ENCODE data around the gene CALR3.

CALR3 gene

GRCh38 chr19:16446724-16447368, 49.1 kb downstream of the CALR3 start:
- Mint-ChIP-seq H3K4me1 (ENCODE audit: low read depth) (peaks cover 33% of the 10 kb centered on the region), H3K9me3 (peaks cover 4% of the 10 kb centered on the region), H3K27me3 (ENCODE audit: low read depth) (no peaks in the 10 kb centered on the region), H3K4me3 (peak overlapping the region; percentile 45), H3K27ac (peak overlapping the region; percentile 88), H3K36me3 (ENCODE audit: low read depth) (peaks cover 6% of the 10 kb centered on the region)

GRCh38 chr19:16446108-16446723, 49.8 kb downstream of the CALR3 start:
- Mint-ChIP-seq H3K36me3 (ENCODE audit: low read depth) (peaks cover 6% of the 10 kb centered on the region), H3K9me3 (peaks cover 4% of the 10 kb centered on the region), H3K27ac (no peak overlapping the region), H3K4me1 (ENCODE audit: low read depth) (peaks cover 33% of the 10 kb centered on the region), H3K4me3 (no peak overlapping the region), H3K27me3 (ENCODE audit: low read depth) (no peaks in the 10 kb centered on the region)

GRCh38 chr19:16445238-16446107, 50.5 kb downstream of the CALR3 start:
- peaks cover 4% of the 10 kb centered on the region for H3K9me3 Mint-ChIP-seq
- H3K4me1 Mint-ChIP-seq (ENCODE audit: low read depth) = peaks cover 33% of the 10 kb centered on the region
- H3K4me3 Mint-ChIP-seq = no peak overlapping the region
- no peaks in the 10 kb centered on the region for H3K27me3 Mint-ChIP-seq (ENCODE audit: low read depth)
- peaks cover 6% of the 10 kb centered on the region for H3K36me3 Mint-ChIP-seq (ENCODE audit: low read depth)
- H3K27ac Mint-ChIP-seq = no peak overlapping the region

- Mint-ChIP-seq H3K27ac (peak overlapping the region; percentile 49), H3K9me3 (no peaks in the 10 kb centered on the region), H3K4me1 (ENCODE audit: low read depth) (peaks cover 27% of the 10 kb centered on the region), H3K4me3 (no peak overlapping the region), H3K27me3 (ENCODE audit: low read depth) (no peaks in the 10 kb centered on the region), H3K36me3 (ENCODE audit: low read depth) (peaks cover 2% of the 10 kb centered on the region)
These were observed 51.7 kb downstream of the CALR3 start for GRCh38 chr19:16444269-16444600.

- H3K27ac Mint-ChIP-seq = no peak overlapping the region
These were observed 53.3 kb downstream of the CALR3 start for GRCh38 chr19:16442386-16443276.

GRCh38 chr19:16441661-16442162, 54.3 kb downstream of the CALR3 start:
- Mint-ChIP-seq H3K4me1 (ENCODE audit: low read depth) (peaks cover 12% of the 10 kb centered on the region), H3K4me3 (no peak overlapping the region), H3K9me3 (no peaks in the 10 kb centered on the region), H3K36me3 (ENCODE audit: low read depth) (peaks cover 9% of the 10 kb centered on the region), H3K27ac (no peak overlapping the region), H3K27me3 (ENCODE audit: low read depth) (no peaks in the 10 kb centered on the region)

More at GRCh38 chr19:16442386-16443276, 53.3 kb downstream of the CALR3 start:
- no peak overlapping the region for H3K4me3 Mint-ChIP-seq
- H3K27me3 Mint-ChIP-seq (ENCODE audit: low read depth) = no peaks in the 10 kb centered on the region
- peaks cover 20% of the 10 kb centered on the region for H3K4me1 Mint-ChIP-seq (ENCODE audit: low read depth)
- peaks cover 2% of the 10 kb centered on the region for H3K36me3 Mint-ChIP-seq (ENCODE audit: low read depth)
- no peaks in the 10 kb centered on the region for H3K9me3 Mint-ChIP-seq

GRCh38 chr19:16436780-16437332, 59.1 kb downstream of the CALR3 start:
- H3K27ac Mint-ChIP-seq = no peak overlapping the region
- H3K9me3 Mint-ChIP-seq = no peaks in the 10 kb centered on the region
- H3K27me3 Mint-ChIP-seq (ENCODE audit: low read depth) = no peaks in the 10 kb centered on the region
- H3K4me1 Mint-ChIP-seq (ENCODE audit: low read depth) = peaks cover 6% of the 10 kb centered on the region
- H3K4me3 Mint-ChIP-seq = no peak overlapping the region
- H3K36me3 Mint-ChIP-seq (ENCODE audit: low read depth) = peaks cover 14% of the 10 kb centered on the region

DNA sequence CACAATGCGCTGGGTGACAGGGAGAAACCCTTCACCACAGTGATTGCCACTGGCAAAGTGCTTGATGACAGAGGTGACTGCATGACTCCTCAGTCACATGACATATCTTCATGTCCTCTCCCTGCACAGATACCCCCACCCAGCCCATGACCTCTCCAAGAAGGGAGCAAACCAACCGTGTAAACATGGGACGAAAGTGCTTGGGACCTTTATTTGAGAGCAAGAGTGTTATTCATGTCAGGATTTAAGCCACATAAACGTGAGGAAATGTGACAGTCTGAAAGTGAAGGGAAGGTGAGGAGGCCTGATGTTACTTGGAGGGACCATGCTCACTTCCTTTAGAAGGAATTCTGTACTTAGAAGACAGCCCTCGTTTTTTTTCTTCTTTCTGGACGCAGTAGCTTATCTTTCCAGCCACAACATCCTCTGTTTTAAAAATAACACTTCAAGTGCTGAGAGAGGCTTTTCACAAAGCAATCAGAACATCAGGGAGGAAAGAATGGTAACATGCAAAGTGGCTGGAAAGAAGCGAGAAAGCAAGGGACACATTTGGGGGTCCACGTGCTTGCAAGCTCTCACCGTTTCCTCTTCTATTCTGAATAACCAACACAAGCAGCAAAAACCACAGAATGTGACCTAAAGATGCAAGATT, 59.8 kb downstream of the CALR3 start:
- no peaks in the 10 kb centered on the region for H3K27me3 Mint-ChIP-seq (ENCODE audit: low read depth)
- H3K27ac Mint-ChIP-seq = no peak overlapping the region
- H3K36me3 Mint-ChIP-seq (ENCODE audit: low read depth) = peaks cover 17% of the 10 kb centered on the region
- H3K4me1 Mint-ChIP-seq (ENCODE audit: low read depth) = peaks cover 6% of the 10 kb centered on the region
- H3K9me3 Mint-ChIP-seq = no peaks in the 10 kb centered on the region
- no peak overlapping the region for H3K4me3 Mint-ChIP-seq

DNA sequence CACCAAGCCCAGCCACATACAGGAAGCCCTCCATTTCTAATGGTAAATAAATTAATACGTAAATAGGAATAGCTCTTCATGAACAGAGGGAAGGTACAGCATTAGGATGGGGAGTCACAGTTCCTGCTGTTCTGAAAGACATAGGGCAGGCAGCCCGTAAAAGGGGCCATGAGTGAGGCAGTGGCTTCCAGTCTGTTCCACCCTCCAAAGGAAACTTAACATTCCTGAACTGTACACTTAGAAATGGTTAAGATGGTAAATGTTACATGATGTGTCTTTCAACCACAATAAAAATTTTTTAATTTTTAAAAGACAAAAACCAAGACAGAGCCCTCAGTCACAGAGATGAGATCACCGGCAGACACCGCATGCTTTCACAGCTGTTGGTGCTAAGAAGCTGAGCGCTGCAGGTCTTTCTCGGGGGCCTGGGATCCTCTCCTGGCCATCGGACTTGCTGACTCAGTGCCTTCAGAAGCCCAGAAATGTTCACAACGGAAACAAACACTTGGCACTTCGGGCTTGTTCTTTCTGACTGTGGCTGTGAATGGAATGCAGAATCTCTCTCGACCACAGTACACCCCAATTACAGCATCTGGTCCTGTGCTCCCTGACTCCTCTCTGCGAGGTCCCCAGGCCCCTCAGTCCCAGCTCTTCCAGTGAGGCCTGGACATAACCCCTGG, 60.6 kb downstream of the CALR3 start:
- Mint-ChIP-seq H3K36me3 (ENCODE audit: low read depth) (peaks cover 21% of the 10 kb centered on the region), H3K27me3 (ENCODE audit: low read depth) (no peaks in the 10 kb centered on the region), H3K4me3 (no peak overlapping the region), H3K27ac (no peak overlapping the region), H3K9me3 (no peaks in the 10 kb centered on the region), H3K4me1 (ENCODE audit: low read depth) (peaks cover 6% of the 10 kb centered on the region)

DNA sequence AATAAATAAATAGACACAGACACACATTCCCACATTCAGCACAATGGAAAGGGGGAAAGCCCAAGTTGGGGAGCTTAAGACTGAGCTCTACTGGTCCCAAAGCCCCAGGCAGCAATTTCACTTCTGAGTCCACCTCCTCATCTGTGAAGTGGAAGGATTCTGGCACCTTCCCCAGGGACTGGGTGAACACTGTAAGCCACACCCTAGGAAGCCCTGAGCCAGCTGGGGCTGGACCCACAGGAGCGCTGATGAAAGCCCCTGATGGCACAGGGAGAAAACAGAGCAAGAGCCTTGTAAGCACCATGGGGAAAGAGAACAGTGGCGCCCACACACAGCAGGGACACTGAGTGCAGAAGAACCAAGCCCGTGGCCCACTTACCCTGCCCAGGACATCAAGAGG, 62.0 kb downstream of the CALR3 start:
- Mint-ChIP-seq H3K27me3 (ENCODE audit: low read depth) (no peaks in the 10 kb centered on the region), H3K4me3 (no peak overlapping the region), H3K27ac (no peak overlapping the region), H3K9me3 (no peaks in the 10 kb centered on the region), H3K4me1 (ENCODE audit: low read depth) (peaks cover 12% of the 10 kb centered on the region), H3K36me3 (ENCODE audit: low read depth) (peaks cover 21% of the 10 kb centered on the region)

- Mint-ChIP-seq H3K27me3 (ENCODE audit: low read depth) (no peaks in the 10 kb centered on the region), H3K9me3 (no peaks in the 10 kb centered on the region), H3K4me1 (ENCODE audit: low read depth) (peaks cover 24% of the 10 kb centered on the region), H3K36me3 (ENCODE audit: low read depth) (peaks cover 28% of the 10 kb centered on the region), H3K4me3 (no peak overlapping the region), H3K27ac (no peak overlapping the region)
These were observed 66.2 kb downstream of the CALR3 start for GRCh38 chr19:16429759-16430091.

DNA sequence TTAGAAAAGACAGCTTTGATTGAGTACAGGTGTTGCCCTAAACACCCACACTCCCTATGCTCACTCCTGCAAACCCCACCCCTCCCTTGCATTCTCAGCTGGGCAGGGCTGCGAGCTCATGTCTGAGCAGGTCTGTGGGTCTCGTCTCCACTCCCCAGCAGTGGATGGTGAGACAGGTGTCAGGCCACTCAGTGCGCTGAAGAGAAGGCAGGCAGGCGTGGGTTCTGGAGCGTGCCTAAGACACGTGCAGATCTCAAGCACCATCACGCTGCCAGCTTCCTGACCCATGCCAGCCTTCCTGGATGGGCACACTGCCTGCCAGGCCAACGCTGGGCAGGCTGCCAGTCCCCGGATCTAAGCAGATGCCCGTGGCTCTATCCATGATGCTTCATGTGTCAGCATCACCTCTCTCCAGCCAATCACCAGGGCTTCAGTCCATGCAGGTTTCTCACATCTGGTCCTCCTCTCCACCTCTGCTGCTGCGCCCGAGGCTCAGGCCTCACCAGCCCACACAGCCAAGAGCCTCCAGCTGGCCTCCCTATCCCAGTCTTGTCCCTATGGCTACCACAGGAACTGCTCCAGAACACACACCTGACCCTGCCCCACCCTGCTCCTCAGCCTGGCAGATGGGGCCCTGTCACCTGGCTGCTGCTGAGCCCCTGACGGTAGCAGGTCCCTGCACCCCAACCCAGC, 66.8 kb downstream of the CALR3 start:
- H3K27me3 Mint-ChIP-seq (ENCODE audit: low read depth) = no peaks in the 10 kb centered on the region
- no peak overlapping the region for H3K4me3 Mint-ChIP-seq
- H3K4me1 Mint-ChIP-seq (ENCODE audit: low read depth) = peaks cover 24% of the 10 kb centered on the region
- peaks cover 28% of the 10 kb centered on the region for H3K36me3 Mint-ChIP-seq (ENCODE audit: low read depth)
- H3K9me3 Mint-ChIP-seq = no peaks in the 10 kb centered on the region
- no peak overlapping the region for H3K27ac Mint-ChIP-seq
